Karpas-422 (cell line): ENCODE data around the gene P2RY11. TPM values are rescaled to one million over a fixed set of nuclear protein-coding genes. Genes with fewer than 3 reads are reported as not detected.

ENCODE experiments used
- DNase-seq: peaks from one replicate; pipeline ENCODE4 v3.0.0-alpha.2; 2015
- H2AFZ ChIP-seq: fragments of 200-600 bp; sonication (generic); 2 replicates; pipeline ENCODE4 v1.6.1; 2014; ENCODE audit warnings: antibody characterized with exemption, low read length, mixed read lengths
- H3K27ac ChIP-seq: fragments of 200-600 bp; sonication (generic); 2 replicates; pipeline ENCODE4 v1.5.1; 2014; ENCODE audit warnings: mild to moderate bottlenecking, low read length, moderate library complexity
- H3K27me3 ChIP-seq: fragments of 200-600 bp; sonication (generic); 2 replicates; pipeline ENCODE4 v1.6.1; 2014; ENCODE audit warnings: low read length, mixed read lengths
- H3K36me3 ChIP-seq: fragments of 200-600 bp; sonication (generic); 2 replicates; pipeline ENCODE4 v1.6.1; 2014; ENCODE audit warnings: low read length, mixed read lengths; ENCODE audit not compliant: insufficient read depth
- H3K4me1 ChIP-seq: fragments of 200-600 bp; sonication (generic); 2 replicates; pipeline ENCODE4 v1.6.1; 2014; ENCODE audit warnings: mild to moderate bottlenecking, low read length, mixed read lengths
- H3K4me2 ChIP-seq: fragments of 200-600 bp; sonication (generic); 2 replicates; pipeline ENCODE4 v1.6.1; 2014; ENCODE audit warnings: low read length, low read depth, mild to moderate bottlenecking; ENCODE audit not compliant: poor library complexity, severe bottlenecking
- H3K4me3 ChIP-seq: fragments of 200-600 bp; sonication (generic); 2 replicates; pipeline ENCODE4 v1.5.1; 2014; ENCODE audit warnings: mild to moderate bottlenecking, antibody characterized with exemption, low read length, mixed read lengths
- H3K79me2 ChIP-seq: fragments of 200-600 bp; sonication (generic); 2 replicates; pipeline ENCODE4 v1.6.1; 2014; ENCODE audit warnings: mild to moderate bottlenecking, low read length, mixed read lengths
- H3K9ac ChIP-seq: fragments of 200-600 bp; sonication (generic); 2 replicates; pipeline ENCODE4 v1.6.0; 2014; ENCODE audit warnings: low read length
- H3K9me2 ChIP-seq: fragments of 200-600 bp; sonication (generic), shearing (Covaris generic); replicated peaks from 2 replicates; pipeline ENCODE4 v1.6.0; 2014; ENCODE audit warnings: mild to moderate bottlenecking, low read length, moderate library complexity; ENCODE audit not compliant: insufficient read depth
- H3K9me3 ChIP-seq: fragments of 300-700, 200-600 bp; sonication (generic); 2 replicates; pipeline ENCODE4 v1.6.1; 2014; ENCODE audit warnings: low read length, mixed read lengths
- H4K20me1 ChIP-seq: fragments of 200-600 bp; sonication (generic); 2 replicates; pipeline ENCODE4 v1.6.1; 2014; ENCODE audit warnings: mild to moderate bottlenecking, antibody characterized with exemption, low read length, low read depth; ENCODE audit not compliant: insufficient read depth
- total RNA-seq: library from RNA; depleted of rRNA; stranded (reverse); fragments of >200 nt; shearing (Covaris generic); gene quantifications from 2 replicates; pipeline ENCODE4 v1.2.3, GENCODE V29; 2014; ENCODE audit warnings: low replicate concordance; rRNA removed

P2RY11 gene
- total RNA-seq = 1.7 and 6.1 TPM in 2 replicates

DNA sequence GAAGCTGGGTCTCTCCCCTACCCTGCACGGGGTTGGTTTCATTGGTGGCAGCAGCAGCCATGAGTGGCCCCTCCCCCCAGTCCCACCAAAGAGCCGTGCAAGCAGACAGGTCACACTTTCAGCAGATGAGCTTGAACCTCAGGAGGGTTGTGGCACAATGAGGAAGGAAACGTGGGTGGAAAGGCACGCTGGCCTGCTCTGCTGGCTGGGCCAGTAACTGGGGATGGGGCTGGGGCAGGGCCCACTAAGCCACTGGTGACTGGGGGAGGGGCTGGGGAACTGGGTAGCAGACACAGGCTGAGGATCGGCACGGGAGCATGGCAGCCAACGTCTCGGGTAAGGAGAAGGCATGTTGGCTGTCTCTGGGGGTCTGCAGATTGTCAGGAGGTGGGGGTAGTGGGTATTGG lies at the start of gene P2RY11:
TSS of gene P2RY11 (plus strand) at position 289 of the 407 bp plus-strand sequence. CDS start at position 318, 29 bp downstream.
- no peaks in the 10 kb centered on the region for H3K9me3 ChIP-seq
- DNase-seq = peak; percentile 70
- no peak within 1 kb of the TSS for H3K4me3 ChIP-seq
- H3K9me2 ChIP-seq = no peaks in the 10 kb centered on the region
- H3K4me1 ChIP-seq = peaks cover 31% of the 10 kb centered on the region
- H2AFZ ChIP-seq = no peak within 1 kb of the TSS
- H4K20me1 ChIP-seq = peaks cover 25% of the 10 kb centered on the region; the same call in 1 of the 2 replicates
- peak within 1 kb of the TSS; percentile 33; the same call in 1 of the 2 replicates for H3K27ac ChIP-seq
- H3K9ac ChIP-seq = no peak within 1 kb of the TSS
- H3K79me2 ChIP-seq = peaks cover 23% of the 10 kb centered on the region
- no peak within 1 kb of the TSS for H3K4me2 ChIP-seq
- H3K36me3 ChIP-seq = peaks cover 32% of the 10 kb centered on the region
- H3K27me3 ChIP-seq = no peaks in the 10 kb centered on the region

DNA sequence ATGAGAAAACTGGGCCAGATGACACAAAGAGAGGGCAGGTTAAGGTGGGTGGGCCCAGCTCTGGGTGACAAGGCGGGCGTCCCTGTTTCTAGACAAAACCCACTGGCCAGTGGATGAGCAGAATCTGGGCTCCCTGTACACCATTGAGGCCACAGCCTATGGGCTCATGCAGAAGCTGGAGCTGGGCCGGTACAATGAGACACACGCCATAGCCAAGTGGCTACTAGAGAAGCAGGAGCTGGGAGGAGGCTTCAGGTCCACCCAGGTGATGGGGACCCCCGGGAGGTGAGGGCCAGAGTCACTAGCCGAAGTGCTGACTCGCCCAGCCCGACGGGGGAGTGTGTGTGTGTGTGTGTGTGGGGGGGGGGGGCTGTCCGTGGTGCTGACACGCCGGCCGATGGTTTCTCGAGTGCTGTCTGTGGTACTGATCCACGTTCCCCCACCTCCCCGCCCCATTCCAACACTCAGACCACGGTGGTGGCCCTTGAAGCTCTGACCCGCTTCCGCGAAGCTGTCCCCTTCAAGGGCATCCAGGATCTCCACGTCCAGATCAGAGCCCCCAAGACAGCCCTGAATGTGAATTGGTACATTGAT lies 49.7 kb upstream of the P2RY11 start:
- Histone ChIP-seq H3K9me3 (no peaks in the 10 kb centered on the region), H2AFZ (no peak overlapping the region), H3K27ac (no peak overlapping the region), H3K9ac (no peak overlapping the region), H3K9me2 (no peaks in the 10 kb centered on the region), H3K4me2 (no peak overlapping the region), H3K4me3 (no peak overlapping the region), H3K79me2 (no peaks in the 10 kb centered on the region), H3K27me3 (no peaks in the 10 kb centered on the region), H3K36me3 (no peaks in the 10 kb centered on the region), H4K20me1 (no peaks in the 10 kb centered on the region), H3K4me1 (no peaks in the 10 kb centered on the region)
- no peak for DNase-seq

DNA sequence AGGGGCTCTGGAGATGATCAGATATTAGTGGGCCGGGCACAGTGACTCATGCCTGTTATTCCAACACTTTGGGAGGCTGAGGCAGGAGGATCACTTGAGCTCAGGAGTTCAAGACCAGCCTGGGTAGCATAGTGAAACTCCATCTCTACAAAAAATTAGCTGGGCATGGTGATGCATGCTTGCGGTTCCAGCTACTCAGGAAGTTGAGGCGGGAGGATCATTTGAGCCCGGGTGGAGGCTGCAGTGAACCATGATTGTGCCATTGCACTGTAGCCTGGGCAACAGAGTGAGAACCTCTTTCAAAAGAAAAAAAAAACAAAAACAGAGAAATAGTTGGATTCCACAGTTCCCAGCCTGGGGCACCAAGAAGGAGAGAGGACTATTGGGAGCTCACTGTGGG lies 43.3 kb upstream of the P2RY11 start:
- Histone ChIP-seq H3K36me3 (no peaks in the 10 kb centered on the region), H3K9me3 (no peaks in the 10 kb centered on the region)

DNA sequence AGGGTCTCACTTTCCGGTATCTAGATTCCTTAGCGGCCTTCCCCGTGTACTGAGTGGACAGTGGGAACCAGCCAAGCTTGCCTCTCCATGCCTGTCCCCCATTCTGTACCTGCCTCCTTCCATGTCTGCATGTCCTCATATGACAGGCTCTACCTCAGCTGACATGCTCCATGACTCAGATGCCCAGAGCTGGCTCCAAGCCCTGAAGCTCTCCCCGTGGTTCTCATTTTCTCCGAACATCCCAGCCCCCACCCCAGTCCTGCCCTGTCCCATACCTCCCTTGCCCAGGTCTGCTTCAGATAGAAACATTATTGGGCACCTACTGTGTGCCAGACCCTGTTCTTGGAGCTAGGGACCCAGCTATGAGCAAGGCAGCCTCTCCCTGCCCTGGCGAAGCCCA lies 42.4 kb upstream of the P2RY11 start:
- no peaks in the 10 kb centered on the region for H3K9me2 ChIP-seq
- H3K4me1 ChIP-seq = no peaks in the 10 kb centered on the region

More for the DNA sequence above, 43.3 kb upstream of the P2RY11 start:
- no peak overlapping the region for H3K4me2 ChIP-seq
- no peak for DNase-seq
- H3K4me3 ChIP-seq = no peak overlapping the region
- no peaks in the 10 kb centered on the region for H3K4me1 ChIP-seq
- H3K79me2 ChIP-seq = no peaks in the 10 kb centered on the region
- no peaks in the 10 kb centered on the region for H3K9me2 ChIP-seq
- H2AFZ ChIP-seq = no peak overlapping the region
- no peaks in the 10 kb centered on the region for H3K27me3 ChIP-seq
- H4K20me1 ChIP-seq = no peaks in the 10 kb centered on the region
- H3K9ac ChIP-seq = no peak overlapping the region
- H3K27ac ChIP-seq = no peak overlapping the region

DNA sequence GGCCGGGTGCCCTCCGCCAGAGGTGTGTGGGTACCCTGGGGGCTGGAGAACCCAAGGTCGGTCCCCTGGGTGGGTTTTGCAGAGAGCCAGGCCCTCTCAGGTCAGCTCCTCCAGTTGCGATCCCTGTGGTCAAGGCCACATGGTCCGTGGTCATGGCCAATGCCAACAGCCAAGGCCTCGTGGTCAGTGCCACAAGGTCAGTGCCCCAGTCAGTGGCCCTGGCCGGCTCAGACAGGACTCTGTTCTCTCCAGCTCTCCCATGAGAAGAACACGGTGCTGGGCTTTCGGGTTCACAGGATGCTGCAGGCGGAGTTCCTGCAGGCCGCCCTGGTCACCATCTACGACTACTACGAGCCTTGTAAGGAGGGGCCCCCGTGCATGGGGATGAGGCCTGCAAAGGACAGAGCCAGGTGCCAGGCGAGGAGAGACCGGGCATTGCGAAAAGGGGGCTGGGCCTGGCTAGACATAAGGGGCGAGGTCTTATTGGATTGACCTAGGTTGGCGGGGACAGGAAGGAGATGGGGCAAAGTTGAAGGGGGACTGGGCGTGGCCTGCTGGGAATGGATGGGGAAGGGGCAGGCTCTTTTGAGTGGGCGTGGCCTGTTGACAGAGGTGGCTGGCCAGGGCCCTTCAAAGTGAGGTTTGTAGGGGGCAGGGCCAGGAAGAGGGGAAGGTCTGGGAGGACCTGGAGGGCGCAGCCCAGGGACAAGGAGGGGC lies 40.6 kb upstream of the P2RY11 start:
- no peak overlapping the region for H3K4me2 ChIP-seq
- peaks cover 4% of the 10 kb centered on the region; the same call in 1 of the 2 replicates for H3K9me3 ChIP-seq
- no peak overlapping the region for H2AFZ ChIP-seq
- no peaks in the 10 kb centered on the region for H3K36me3 ChIP-seq
- no peaks in the 10 kb centered on the region for H3K9me2 ChIP-seq
- no peaks in the 10 kb centered on the region for H3K79me2 ChIP-seq
- H3K4me3 ChIP-seq = no peak overlapping the region
- no peak overlapping the region for H3K9ac ChIP-seq
- no peaks in the 10 kb centered on the region for H4K20me1 ChIP-seq
- H3K4me1 ChIP-seq = no peaks in the 10 kb centered on the region
- no peak overlapping the region for H3K27ac ChIP-seq
- H3K27me3 ChIP-seq = no peaks in the 10 kb centered on the region
- DNase-seq = no peak

More for the DNA sequence above, 42.4 kb upstream of the P2RY11 start:
- Histone ChIP-seq H3K27ac (no peak overlapping the region), H3K4me2 (no peak overlapping the region), H3K4me3 (no peak overlapping the region), H3K9ac (no peak overlapping the region), H4K20me1 (no peaks in the 10 kb centered on the region), H3K27me3 (no peaks in the 10 kb centered on the region), H3K9me3 (peaks cover 4% of the 10 kb centered on the region; the same call in 1 of the 2 replicates), H3K36me3 (no peaks in the 10 kb centered on the region), H3K79me2 (no peaks in the 10 kb centered on the region), H2AFZ (no peak overlapping the region)
- DNase-seq = no peak

GRCh38 chr19:10074153-10074552 lies 37.3 kb upstream of the P2RY11 start:
- Histone ChIP-seq H4K20me1 (no peaks in the 10 kb centered on the region), H3K79me2 (no peaks in the 10 kb centered on the region), H3K4me1 (no peaks in the 10 kb centered on the region), H3K36me3 (no peaks in the 10 kb centered on the region), H3K9me3 (peaks cover 4% of the 10 kb centered on the region; the same call in 1 of the 2 replicates), H2AFZ (no peak overlapping the region), H3K9me2 (no peaks in the 10 kb centered on the region), H3K4me3 (no peak overlapping the region), H3K27ac (no peak overlapping the region), H3K9ac (no peak overlapping the region), H3K4me2 (no peak overlapping the region), H3K27me3 (no peaks in the 10 kb centered on the region)
- peak; percentile 88 for DNase-seq

DNA sequence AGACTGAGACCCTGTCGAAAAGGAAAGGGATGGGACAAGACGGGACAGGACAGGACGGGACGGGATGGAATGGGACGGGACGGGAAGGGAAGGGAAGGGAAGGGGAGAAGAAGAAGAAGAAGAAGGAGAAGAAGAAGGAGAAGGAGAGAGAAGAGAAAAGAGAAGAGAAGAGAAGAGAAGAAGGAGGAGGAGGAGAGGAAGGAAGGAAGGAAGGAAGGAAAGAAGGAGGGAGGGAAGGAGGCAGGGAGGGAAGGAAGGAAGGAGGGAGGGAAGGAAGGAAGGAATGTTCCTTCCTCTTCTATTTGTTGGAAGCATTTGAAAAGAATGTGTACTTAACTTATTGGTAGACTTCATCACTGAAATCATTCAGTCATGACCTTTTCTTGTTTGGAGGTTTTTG lies 35.0 kb upstream of the P2RY11 start:
- Histone ChIP-seq H3K4me1 (no peaks in the 10 kb centered on the region), H3K9me3 (peaks cover 4% of the 10 kb centered on the region; the same call in 1 of the 2 replicates), H3K27ac (no peak overlapping the region), H3K9ac (no peak overlapping the region), H4K20me1 (no peaks in the 10 kb centered on the region), H3K4me2 (no peak overlapping the region), H2AFZ (no peak overlapping the region), H3K27me3 (no peaks in the 10 kb centered on the region), H3K4me3 (no peak overlapping the region), H3K79me2 (no peaks in the 10 kb centered on the region), H3K36me3 (no peaks in the 10 kb centered on the region), H3K9me2 (no peaks in the 10 kb centered on the region)
- no peak for DNase-seq

DNA sequence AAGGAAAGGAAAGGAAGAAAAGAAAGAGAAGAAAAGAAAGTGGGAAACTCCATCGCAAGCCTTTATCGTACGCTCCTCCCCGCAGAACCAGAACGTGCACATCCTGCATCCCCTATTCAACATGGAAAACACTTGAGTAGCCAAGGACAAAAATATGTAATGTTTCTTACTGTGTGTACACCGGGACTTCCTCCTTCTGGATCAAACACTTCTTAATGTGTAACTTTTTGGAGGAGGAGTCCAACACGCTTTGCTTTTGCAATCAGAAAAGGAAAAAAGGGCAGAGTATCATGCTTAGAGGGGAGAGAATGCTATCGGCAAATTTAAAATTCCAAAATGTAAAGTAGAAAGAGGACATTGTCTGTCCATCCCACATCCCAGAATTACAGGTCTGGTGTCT lies 33.2 kb upstream of the P2RY11 start:
- H3K79me2 ChIP-seq = no peaks in the 10 kb centered on the region
- H3K4me2 ChIP-seq = no peak overlapping the region
- no peak overlapping the region for H3K9ac ChIP-seq
- DNase-seq = no peak
- no peaks in the 10 kb centered on the region for H3K27me3 ChIP-seq
- H3K27ac ChIP-seq = no peak overlapping the region
- H3K4me1 ChIP-seq = no peaks in the 10 kb centered on the region
- no peaks in the 10 kb centered on the region for H3K36me3 ChIP-seq
- no peak overlapping the region for H2AFZ ChIP-seq
- no peaks in the 10 kb centered on the region for H3K9me2 ChIP-seq
- no peaks in the 10 kb centered on the region for H4K20me1 ChIP-seq
- H3K4me3 ChIP-seq = no peak overlapping the region
- H3K9me3 ChIP-seq = peaks cover 4% of the 10 kb centered on the region; the same call in 1 of the 2 replicates
